Measurements from ENCODE around the gene TTC34. TPM values are rescaled to one million over a fixed set of nuclear protein-coding genes. Genes with fewer than 3 reads are reported as not detected.

TTC34 gene
- total RNA-seq, 1 experiment from 2014 or later: 1.7 TPM

DNA sequence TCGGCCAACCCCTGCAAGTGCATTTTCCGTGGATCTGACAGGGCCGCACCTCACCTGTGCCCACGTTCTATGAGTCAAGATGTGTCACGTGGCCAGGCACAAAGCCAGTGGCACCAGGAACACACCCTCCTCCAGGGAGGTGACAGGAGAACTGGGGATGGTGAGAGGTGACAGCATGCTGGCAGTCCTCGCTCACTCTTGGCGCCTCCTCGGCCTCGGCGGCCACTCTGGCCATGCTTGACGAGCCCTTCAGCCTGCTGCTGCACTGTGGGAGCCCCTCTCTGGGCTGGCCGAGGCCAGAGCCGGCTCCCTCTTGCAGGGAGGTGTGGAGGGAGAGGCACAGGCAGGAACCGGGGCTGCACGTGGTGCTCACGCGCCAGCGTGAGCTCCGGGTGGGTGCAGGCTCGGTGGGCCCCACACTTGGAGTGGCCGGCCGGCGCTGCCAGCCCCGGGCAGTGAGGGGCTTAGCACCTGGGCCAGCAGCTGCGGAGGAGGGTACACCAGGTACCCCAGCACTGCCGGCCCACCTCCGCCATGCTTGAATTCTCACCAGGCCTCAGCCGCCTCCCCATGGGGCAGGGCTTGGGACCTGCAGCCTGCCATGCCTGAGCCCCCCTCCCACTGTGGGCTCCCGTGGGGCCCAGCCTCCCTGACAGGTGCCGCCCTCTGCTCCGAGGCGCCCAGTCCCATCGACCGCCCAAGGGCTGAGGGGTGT, 11.6 kb upstream of the TTC34 start:
- H3K36me3 ChIP-seq (ENCODE audit: low read depth): no peaks in the 10 kb centered on the region
- no peaks in the 10 kb centered on the region for H3K79me2 ChIP-seq (ENCODE audit: low read depth)
- H3K4me1 ChIP-seq (replicated peaks; ENCODE audit: insufficient read depth): no peaks in the 10 kb centered on the region
- H3K27me3 ChIP-seq (ENCODE audit: insufficient read depth, low read depth): peaks cover 95% of the 10 kb centered on the region
- ChIA-PET CTCF (no interaction called here), POLR2A (ENCODE audit: unreplicated experiment) (no interaction called here)
- H3K9me3 ChIP-seq (ENCODE audit: insufficient read depth, low read depth): no peaks in the 10 kb centered on the region
- intact Hi-C loops (cut with micrococcal nuclease; ENCODE audit: unreplicated experiment): no loop called here
- no TSS peak for BruUV-seq (replicated peaks)
- H2AFZ ChIP-seq: no peak overlapping the region
- DNase-seq: no peak
- no peaks in the 10 kb centered on the region for H3F3A ChIP-seq (ENCODE audit: insufficient read depth, low read depth)
- no peak for TF ChIP-seq EZH2 (IDR thresholded peaks at IDR 0.05; ENCODE audit: low read depth)
- TF ChIP-seq, protein P1, sequence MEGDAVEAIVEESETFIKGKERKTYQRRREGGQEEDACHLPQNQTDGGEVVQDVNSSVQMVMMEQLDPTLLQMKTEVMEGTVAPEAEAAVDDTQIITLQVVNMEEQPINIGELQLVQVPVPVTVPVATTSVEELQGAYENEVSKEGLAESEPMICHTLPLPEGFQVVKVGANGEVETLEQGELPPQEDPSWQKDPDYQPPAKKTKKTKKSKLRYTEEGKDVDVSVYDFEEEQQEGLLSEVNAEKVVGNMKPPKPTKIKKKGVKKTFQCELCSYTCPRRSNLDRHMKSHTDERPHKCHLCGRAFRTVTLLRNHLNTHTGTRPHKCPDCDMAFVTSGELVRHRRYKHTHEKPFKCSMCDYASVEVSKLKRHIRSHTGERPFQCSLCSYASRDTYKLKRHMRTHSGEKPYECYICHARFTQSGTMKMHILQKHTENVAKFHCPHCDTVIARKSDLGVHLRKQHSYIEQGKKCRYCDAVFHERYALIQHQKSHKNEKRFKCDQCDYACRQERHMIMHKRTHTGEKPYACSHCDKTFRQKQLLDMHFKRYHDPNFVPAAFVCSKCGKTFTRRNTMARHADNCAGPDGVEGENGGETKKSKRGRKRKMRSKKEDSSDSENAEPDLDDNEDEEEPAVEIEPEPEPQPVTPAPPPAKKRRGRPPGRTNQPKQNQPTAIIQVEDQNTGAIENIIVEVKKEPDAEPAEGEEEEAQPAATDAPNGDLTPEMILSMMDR (conservative IDR thresholded peaks at IDR 0.05): no peak
- H3K9me2 ChIP-seq (ENCODE audit: insufficient read depth): no peaks in the 10 kb centered on the region
- H3K27ac ChIP-seq: no peak overlapping the region
- no peaks in the 10 kb centered on the region for H4K20me1 ChIP-seq (ENCODE audit: insufficient read depth)
- H3K4me2 ChIP-seq: no peak overlapping the region
- no peak overlapping the region for H3K4me3 ChIP-seq

DNA sequence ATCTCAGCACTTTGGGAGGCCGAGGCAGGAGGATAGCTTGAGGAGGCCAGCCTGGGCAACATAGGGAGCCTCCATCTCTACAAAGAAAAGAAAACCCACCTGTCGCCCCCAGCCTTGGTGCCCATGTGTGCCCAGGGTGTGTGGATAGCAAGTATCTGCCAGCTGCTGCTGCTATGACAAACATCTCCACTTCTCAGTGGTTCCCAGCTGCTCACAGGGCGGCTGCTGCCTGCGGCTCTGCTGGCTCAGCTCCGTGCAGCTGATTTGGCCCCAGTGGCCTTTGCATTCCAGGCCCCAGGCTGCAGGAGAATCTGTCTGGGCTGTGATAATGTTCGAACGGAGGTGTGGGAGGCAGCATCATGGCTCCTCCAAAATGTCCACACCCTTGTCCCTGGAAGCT, 10.6 kb upstream of the TTC34 start:
- H2AFZ ChIP-seq: no peak overlapping the region
- ChIA-PET CTCF (no interaction called here), POLR2A (ENCODE audit: unreplicated experiment) (no interaction called here)
- H3K9me3 ChIP-seq (ENCODE audit: insufficient read depth, low read depth): no peaks in the 10 kb centered on the region
- H4K20me1 ChIP-seq (ENCODE audit: insufficient read depth): no peaks in the 10 kb centered on the region
- no peaks in the 10 kb centered on the region for H3K9me2 ChIP-seq (ENCODE audit: insufficient read depth)
- H3K27ac ChIP-seq: no peak overlapping the region
- BruUV-seq (replicated peaks): no TSS peak
- no peak overlapping the region for H3K4me2 ChIP-seq
- H3K79me2 ChIP-seq (ENCODE audit: low read depth): no peaks in the 10 kb centered on the region
- no peaks in the 10 kb centered on the region for H3K36me3 ChIP-seq (ENCODE audit: low read depth)
- peaks cover 95% of the 10 kb centered on the region for H3K27me3 ChIP-seq (ENCODE audit: insufficient read depth, low read depth)
- no peaks in the 10 kb centered on the region for H3F3A ChIP-seq (ENCODE audit: insufficient read depth, low read depth)
- no peak overlapping the region for H3K4me3 ChIP-seq
- DNase-seq: no peak
- H3K4me1 ChIP-seq (replicated peaks; ENCODE audit: insufficient read depth): no peaks in the 10 kb centered on the region
- intact Hi-C loops (cut with micrococcal nuclease; ENCODE audit: unreplicated experiment): no loop called here
- TF ChIP-seq, protein P1 (conservative IDR thresholded peaks at IDR 0.05): no peak
- TF ChIP-seq EZH2 (IDR thresholded peaks at IDR 0.05; ENCODE audit: low read depth): no peak

DNA sequence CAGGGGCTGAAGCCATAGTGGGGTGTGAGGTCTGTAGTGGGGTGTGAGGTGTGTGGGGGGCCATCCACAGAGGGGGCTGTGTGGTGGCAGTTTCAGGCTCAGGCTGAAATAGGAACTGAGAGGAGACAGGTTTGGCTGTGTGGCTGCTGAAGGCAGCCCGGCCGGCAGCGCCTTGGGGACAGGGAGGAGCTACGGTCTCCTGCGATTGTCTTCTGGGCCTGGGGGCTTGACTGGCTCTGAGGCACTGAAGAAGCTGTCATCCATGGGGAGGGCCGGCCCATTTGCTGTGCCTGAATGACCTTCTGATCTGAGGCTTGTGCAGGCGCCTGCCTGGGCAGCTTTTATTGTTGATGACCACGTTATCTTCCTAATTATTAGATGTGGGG, 10.0 kb upstream of the TTC34 start:
- Histone ChIP-seq H3K9me3 (ENCODE audit: insufficient read depth, low read depth) (no peaks in the 10 kb centered on the region), H2AFZ (no peak overlapping the region), H3K9me2 (ENCODE audit: insufficient read depth) (no peaks in the 10 kb centered on the region), H3F3A (ENCODE audit: insufficient read depth, low read depth) (no peaks in the 10 kb centered on the region), H4K20me1 (ENCODE audit: insufficient read depth) (no peaks in the 10 kb centered on the region), H3K79me2 (ENCODE audit: low read depth) (no peaks in the 10 kb centered on the region), H3K4me2 (no peak overlapping the region), H3K36me3 (ENCODE audit: low read depth) (no peaks in the 10 kb centered on the region), H3K4me3 (no peak overlapping the region), H3K27me3 (ENCODE audit: insufficient read depth, low read depth) (peaks cover 95% of the 10 kb centered on the region), H3K4me1 (replicated peaks; ENCODE audit: insufficient read depth) (no peaks in the 10 kb centered on the region), H3K27ac (no peak overlapping the region)
- ChIA-PET CTCF (no interaction called here), POLR2A (ENCODE audit: unreplicated experiment) (no interaction called here)
- BruUV-seq (replicated peaks): no TSS peak
- intact Hi-C loops (cut with micrococcal nuclease; ENCODE audit: unreplicated experiment): no loop called here
- DNase-seq: no peak
- no peak for TF ChIP-seq EZH2 (IDR thresholded peaks at IDR 0.05; ENCODE audit: low read depth)
- TF ChIP-seq, protein P1 (conservative IDR thresholded peaks at IDR 0.05): no peak

Measured in PC-9 (cell line).